GM12878 (cell line): ENCODE results near the gene MAL. TPM values are rescaled to one million over a fixed set of nuclear protein-coding genes. Genes with fewer than 3 reads are reported as not detected.

ENCODE experiments used
- ATAC-seq: fragments of 200-7000 bp; cut with Tn5 transposase; 3 replicates; pipeline ENCODE4 v1.9.1; 2020; ENCODE audit warnings: mild to moderate bottlenecking, moderate library complexity
- BruUV-seq: library from RNA; stranded (reverse); fragments of 400-500 nt; replicated peaks from 2 replicates; lab custom pipeline; 2021; lab: Mats Ljungman, UMichigan
- CTCF ChIA-PET: fragments of 300-600 bp; sonication (Branson Sonifier 250); formaldehyde crosslinking; extraction: SDS; loops from one replicate; lab custom pipeline; 2021; ENCODE audit warnings: inconsistent platforms; lab: Yijun Ruan, JAX
- POLR2A ChIA-PET: fragments of 350-600 bp; formaldehyde crosslinking; extraction: SDS; loops from one replicate; lab custom pipeline; 2021; ENCODE audit warnings: inconsistent platforms; lab: Charles Lee
- RAD21 ChIA-PET: fragments of 300-600 bp; sonication (Branson Sonifier 250); formaldehyde crosslinking; loops from one replicate; lab custom pipeline; 2023; ENCODE audit warnings: antibody characterized with exemption; ENCODE audit not compliant: unreplicated experiment; lab: Charles Lee
- SMC1A ChIA-PET: fragments of 300-600 bp; sonication (Branson Sonifier 250); formaldehyde crosslinking; loops from one replicate; lab custom pipeline; 2023; ENCODE audit not compliant: unreplicated experiment, uncharacterized antibody; lab: Charles Lee
- DNase-seq: peaks from one replicate; pipeline ENCODE4 v3.0.0-alpha.2; 2011; ENCODE audit warnings: low read depth, low spot score
- FAIRE-seq: peaks from 3 replicates; lab custom pipeline; 2011; peaks lifted over from hg19 to GRCh38; lab: Jason Lieb, UNC
- H2AFZ ChIP-seq: 2 replicates; pipeline ENCODE4 v1.6.0; 2011; ENCODE audit warnings: low read depth, low read length, control low read depth; ENCODE audit not compliant: control insufficient read depth
- H3K27ac ChIP-seq: 2 replicates; pipeline ENCODE4 v1.5.1; 2011; ENCODE audit warnings: control low read depth; ENCODE audit not compliant: control insufficient read depth, insufficient read depth
- H3K27me3 ChIP-seq, 2 experiments: replicated peaks in 1 of 2; 2 replicates each; pipeline versions ENCODE4 v1.6.0 to v1.6.1; 2011; ENCODE audit warnings: low read length in 1 of 2; ENCODE audit not compliant: control insufficient read depth in 2 of 2, insufficient read depth in 2 of 2
- H3K36me3 ChIP-seq, 2 experiments: 2 replicates each; pipeline ENCODE4 v1.5.1; 2011; ENCODE audit warnings: low read length in 1 of 2; ENCODE audit not compliant: control insufficient read depth in 2 of 2, insufficient read depth in 2 of 2
- H3K4me1 ChIP-seq: 2 replicates; pipeline ENCODE4 v1.6.1; 2011; ENCODE audit warnings: mild to moderate bottlenecking, low read length, moderate library complexity, mixed read lengths; ENCODE audit not compliant: control insufficient read depth, insufficient read depth
- H3K4me2 ChIP-seq: 2 replicates; pipeline ENCODE4 v1.6.0; 2011; ENCODE audit warnings: control low read depth; ENCODE audit not compliant: control insufficient read depth, insufficient read depth
- H3K4me3 ChIP-seq: fragments of 200-600 bp; sonication (generic); 2 replicates; pipeline ENCODE4 v1.5.1; 2016
- H3K79me2 ChIP-seq: 2 replicates; pipeline ENCODE4 v1.6.0; 2011; ENCODE audit warnings: low read length; ENCODE audit not compliant: control insufficient read depth, insufficient read depth
- H3K9ac ChIP-seq: 2 replicates; pipeline ENCODE4 v1.8.0; 2011; ENCODE audit warnings: low read length, control low read depth, mixed read lengths; ENCODE audit not compliant: control insufficient read depth, insufficient read depth
- H3K9me3 ChIP-seq: replicated peaks from 3 replicates; pipeline ENCODE4 v1.5.1; 2011; ENCODE audit warnings: mild to moderate bottlenecking, low read length; ENCODE audit not compliant: control insufficient read depth, insufficient read depth
- H4K20me1 ChIP-seq: 2 replicates; pipeline ENCODE4 v1.6.0; 2011; ENCODE audit not compliant: control insufficient read depth, insufficient read depth
- FOXK2 ChIP-seq: fragments of 450-650 bp; IDR thresholded peaks from 2 replicates; pipeline ENCODE4 v1.6.1; 2017; ENCODE audit warnings: mild to moderate bottlenecking, moderate library complexity
- JUNB ChIP-seq: IDR thresholded peaks from 2 replicates; pipeline ENCODE4 v1.6.1; 2016; ENCODE audit warnings: antibody characterized with exemption, mild to moderate bottlenecking
- POLR2AphosphoS5 ChIP-seq: IDR thresholded peaks from 2 replicates; pipeline ENCODE4 v1.6.1; 2011; ENCODE audit warnings: mild to moderate bottlenecking, low read length, inconsistent platforms
- TCF12 ChIP-seq: IDR thresholded peaks from 2 replicates; pipeline ENCODE4 v1.6.1; 2011; ENCODE audit warnings: low read depth, mild to moderate bottlenecking, low read length
- WGBS: methylation state at CpG from one replicate; pipeline ENCODE4 v1.1.6; 2016; ENCODE audit warnings: low lambda C conversion rate; ENCODE audit not compliant: insufficient replicate concordance, insufficient coverage; ENCODE audit errors: missing lambda C conversion rate; 5-methylcytosine and 5-hydroxymethylcytosine counted together
- in situ Hi-C: fragments of 300-500 bp; cut with MboI; formaldehyde crosslinking; loops from 9 replicates; pipeline ENCODE4 v1.14.3; 2018; ENCODE audit warnings: mixed read lengths
- intact Hi-C: fragments of 100-400 bp; cut with micrococcal nuclease; formaldehyde crosslinking; loops from one replicate; pipeline ENCODE4 v1.14.2; 2022; ENCODE audit not compliant: unreplicated experiment
- polyA plus RNA-seq, 11 experiments: library from polyadenylated mRNA; depleted of rRNA in 4 of 11; unstranded in 6 of 11; stranded (reverse) in 5 of 11; fragments of >200 nt; fragmentation: Nextera tagmentation in 4 of 11; fragmentation: Illumina TruSeq in 1 of 11; extraction: Ambion mirVana in 4 of 11; extraction: Trizol in 1 of 11; gene quantifications; 1 replicate in 1 of 11; 2 replicates in 10 of 11; pipeline versions ENCODE4 v1.2.1 to v1.2.3, GENCODE V29; 2011 to 2016; ENCODE audit warnings: inconsistent platforms in 2 of 11, missing spikeins in 2 of 11, low read depth in 1 of 11
- total RNA-seq, 4 experiments: library from RNA; depleted of rRNA in 3 of 4; stranded (reverse); fragments of >200 nt in 3 of 4; fragmentation: Illumina TruSeq in 1 of 4; extraction: Trizol in 1 of 4; gene quantifications; 2 replicates each; pipeline versions ENCODE4 v1.2.1 to v1.2.3, GENCODE V29; 2013 to 2021

The MAL gene
- total and polyA plus RNA-seq, 10 of the 15 experiments (the other 5 are each of a cell fraction or from before 2014, with no cell fraction given), result 1.3 to 4.5 (median 1.7) TPM

DNA sequence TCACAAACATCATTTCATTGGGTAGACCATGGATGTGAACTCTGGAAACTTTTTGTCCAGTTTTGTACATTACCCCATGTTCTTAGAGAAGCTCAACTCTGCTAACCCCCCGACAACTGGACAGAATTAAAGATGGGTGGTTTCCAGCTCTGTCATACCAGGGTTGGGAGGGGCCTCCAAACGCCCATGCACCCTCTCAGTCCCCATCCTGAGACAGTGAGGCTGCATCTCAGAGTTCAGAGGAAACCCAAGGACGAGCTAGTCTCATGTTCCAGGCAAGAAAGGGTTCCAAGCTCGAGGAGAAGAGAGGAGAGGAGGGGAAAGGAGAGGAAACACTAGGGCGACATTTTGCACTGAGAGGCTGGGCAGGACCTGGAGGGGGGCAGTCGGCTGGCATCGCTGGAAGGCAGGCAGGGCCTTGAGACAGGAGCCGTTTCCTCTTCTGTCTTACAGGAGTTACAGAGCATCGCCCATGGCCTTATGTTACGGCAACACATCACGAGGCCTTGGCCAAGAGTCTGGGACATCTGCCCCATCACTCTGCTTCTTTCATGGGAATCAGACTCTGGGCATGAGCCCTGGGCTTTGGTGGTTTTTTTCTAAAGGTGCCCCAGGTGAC lies 16.4 kb downstream of the MAL start:
- in situ Hi-C loops (no loop called here), intact Hi-C loops (loop anchor here (5.0 kb wide), 1 partner anchor 35 kb away; no protein-coding TSS in a partner anchor)
- no peaks in the 10 kb centered on the region for H3K36me3 ChIP-seq
- ChIA-PET CTCF (interaction anchor here (0.7 to 5.2 kb wide), 12 partner anchors 9 to 85 kb away, joined by 3 to 58 read pairs (median 4); partner anchors contain the start of gene MAL), RAD21 (interaction anchor here (1.4 to 4.9 kb wide), 5 partner anchors 8 to 37 kb away, joined by 5 to 61 read pairs (median 34); partner anchors contain the start of gene MAL), SMC1A (interaction anchor here (0.7 to 4.6 kb wide), 8 partner anchors 9 to 38 kb away, joined by 3 to 44 read pairs (median 4); partner anchors contain the start of gene MAL), POLR2A (interaction anchor here (1.0 to 2.4 kb wide), 4 partner anchors 11 to 37 kb away, joined by 4 to 15 read pairs (median 5); no protein-coding TSS in a partner anchor)
- DNase-seq (no peak), ATAC-seq (peak; percentile 79), FAIRE-seq (no peak)
- H2AFZ ChIP-seq, result peak overlapping the region; percentile 43
- H3K9ac ChIP-seq, result no peak overlapping the region; the same call in 1 of the 2 replicates
- peaks cover 39% of the 10 kb centered on the region for H3K4me1 ChIP-seq
- no peaks in the 10 kb centered on the region for H4K20me1 ChIP-seq
- H3K27ac ChIP-seq, result peak overlapping the region; percentile 55
- peak overlapping the region; percentile 30; the same call in 1 of the 2 replicates for H3K4me2 ChIP-seq
- no peaks in the 10 kb centered on the region for H3K27me3 ChIP-seq
- no peaks in the 10 kb centered on the region for H3K79me2 ChIP-seq
- 32% methylated on average over 11 of the region's 11 CpGs for WGBS
- no peaks in the 10 kb centered on the region for H3K9me3 ChIP-seq
- BruUV-seq, result TSS peak; percentile 82
- TF ChIP-seq JUNB, result peak; percentile 6; the same call in 1 of the 2 replicates
- TF ChIP-seq TCF12, result 0 out of 2 replicates have a peak, but pooled peaks have one; percentile 9
- peak; percentile 47; the same call in 1 of the 2 replicates for TF ChIP-seq POLR2AphosphoS5
- no peak for TF ChIP-seq FOXK2
- H3K4me3 ChIP-seq, result no peak overlapping the region
